Mesothelial cell of epicardium (in vitro differentiated cells): ENCODE data around the gene C1orf216. TPM values are rescaled to one million over a fixed set of nuclear protein-coding genes. Genes with fewer than 3 reads are reported as not detected.

Source experiments
- DNase-seq, 2 experiments: peaks; one replicate each; pipeline ENCODE4 v3.0.0; 2021; ENCODE audit warnings: low spot score in 2 of 2; ENCODE audit not compliant: unreplicated experiment in 2 of 2
- H3K27ac Mint-ChIP-seq: 2 replicates; pipeline ENCODE4 v1.8.0; 2021; ENCODE audit warnings: mixed read lengths
- H3K27me3 Mint-ChIP-seq: 2 replicates; pipeline ENCODE4 v1.8.0; 2021; ENCODE audit warnings: low read depth, mixed read lengths
- H3K36me3 Mint-ChIP-seq: 2 replicates; pipeline ENCODE4 v1.8.0; 2021; ENCODE audit warnings: mixed read lengths
- H3K4me1 Mint-ChIP-seq: 2 replicates; pipeline ENCODE4 v1.8.0; 2021; ENCODE audit warnings: mixed read lengths
- H3K4me3 Mint-ChIP-seq: 2 replicates; pipeline ENCODE4 v1.8.0; 2021; ENCODE audit warnings: mild to moderate bottlenecking, moderate library complexity, mixed read lengths
- H3K9me3 Mint-ChIP-seq: 2 replicates; pipeline ENCODE4 v1.8.0; 2021; ENCODE audit warnings: mixed read lengths
- total RNA-seq: library from RNA; stranded (reverse); gene quantifications from 3 replicates; pipeline ENCODE4 v1.2.1, GENCODE V29; 2021
- TF ChIP-seq, protein P1 (sequence below): fragments of 200-600 bp; sonication (generic); IDR thresholded peaks from one replicate; pipeline ENCODE4 v1.5.0; 2021; ENCODE audit warnings: antibody characterized with exemption; ENCODE audit not compliant: unreplicated experiment

Gene C1orf216
- total RNA-seq, 1 donor from 2014 or later, result 11.2 TPM

DNA sequence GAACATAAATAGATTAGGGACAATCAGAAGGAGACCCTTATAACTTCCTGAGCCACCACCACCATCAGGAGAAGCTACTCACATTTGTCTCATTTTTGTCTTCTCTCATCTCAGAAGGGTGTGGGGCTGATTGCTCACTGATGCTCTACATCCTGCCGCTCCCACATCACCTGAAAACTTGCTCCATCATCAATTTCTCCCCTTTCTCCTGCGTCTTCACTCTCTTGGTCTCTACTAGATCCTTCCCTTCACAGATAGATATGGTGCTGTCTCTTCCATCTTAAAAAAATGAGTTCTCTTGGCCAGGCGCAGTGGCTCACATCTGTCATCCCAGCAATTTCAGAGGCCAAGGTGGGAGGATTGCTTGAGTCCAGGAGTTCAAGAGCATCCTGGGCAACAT is 38.4 kb downstream of the C1orf216 start:
- H3K4me1 Mint-ChIP-seq, result no peaks in the 10 kb centered on the region
- peaks cover 53% of the 10 kb centered on the region for H3K27me3 Mint-ChIP-seq
- TF ChIP-seq, protein P1, sequence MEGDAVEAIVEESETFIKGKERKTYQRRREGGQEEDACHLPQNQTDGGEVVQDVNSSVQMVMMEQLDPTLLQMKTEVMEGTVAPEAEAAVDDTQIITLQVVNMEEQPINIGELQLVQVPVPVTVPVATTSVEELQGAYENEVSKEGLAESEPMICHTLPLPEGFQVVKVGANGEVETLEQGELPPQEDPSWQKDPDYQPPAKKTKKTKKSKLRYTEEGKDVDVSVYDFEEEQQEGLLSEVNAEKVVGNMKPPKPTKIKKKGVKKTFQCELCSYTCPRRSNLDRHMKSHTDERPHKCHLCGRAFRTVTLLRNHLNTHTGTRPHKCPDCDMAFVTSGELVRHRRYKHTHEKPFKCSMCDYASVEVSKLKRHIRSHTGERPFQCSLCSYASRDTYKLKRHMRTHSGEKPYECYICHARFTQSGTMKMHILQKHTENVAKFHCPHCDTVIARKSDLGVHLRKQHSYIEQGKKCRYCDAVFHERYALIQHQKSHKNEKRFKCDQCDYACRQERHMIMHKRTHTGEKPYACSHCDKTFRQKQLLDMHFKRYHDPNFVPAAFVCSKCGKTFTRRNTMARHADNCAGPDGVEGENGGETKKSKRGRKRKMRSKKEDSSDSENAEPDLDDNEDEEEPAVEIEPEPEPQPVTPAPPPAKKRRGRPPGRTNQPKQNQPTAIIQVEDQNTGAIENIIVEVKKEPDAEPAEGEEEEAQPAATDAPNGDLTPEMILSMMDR, result no peak
- no peak for DNase-seq
- no peak overlapping the region for H3K27ac Mint-ChIP-seq
- H3K9me3 Mint-ChIP-seq, result no peaks in the 10 kb centered on the region
- no peak overlapping the region for H3K4me3 Mint-ChIP-seq
- H3K36me3 Mint-ChIP-seq, result no peaks in the 10 kb centered on the region

DNA sequence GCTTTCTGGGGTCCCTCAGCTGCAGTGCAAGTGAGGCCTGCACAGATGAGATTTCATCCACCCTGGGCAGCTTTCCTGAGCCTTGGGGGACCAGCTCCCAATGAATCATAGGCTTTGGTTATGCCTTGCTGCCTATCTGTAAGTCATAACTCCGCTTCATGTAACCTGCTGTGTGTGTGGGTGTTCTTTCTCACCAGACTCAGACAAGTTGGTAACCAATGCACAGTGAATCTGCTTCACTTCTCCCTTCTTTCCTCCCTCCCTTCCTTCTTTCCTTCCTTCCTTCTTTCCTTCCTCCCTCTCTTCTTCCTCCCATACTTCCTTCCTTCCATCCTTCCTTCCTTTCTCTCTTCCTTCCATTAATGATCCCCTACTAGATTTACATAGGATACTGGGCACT is 42.9 kb downstream of the C1orf216 start:
- Mint-ChIP-seq H3K4me1 (no peaks in the 10 kb centered on the region), H3K9me3 (no peaks in the 10 kb centered on the region), H3K4me3 (no peak overlapping the region), H3K27ac (no peak overlapping the region), H3K36me3 (no peaks in the 10 kb centered on the region), H3K27me3 (peaks cover 50% of the 10 kb centered on the region)
- no peak for DNase-seq
- TF ChIP-seq, protein P1, result no peak

DNA sequence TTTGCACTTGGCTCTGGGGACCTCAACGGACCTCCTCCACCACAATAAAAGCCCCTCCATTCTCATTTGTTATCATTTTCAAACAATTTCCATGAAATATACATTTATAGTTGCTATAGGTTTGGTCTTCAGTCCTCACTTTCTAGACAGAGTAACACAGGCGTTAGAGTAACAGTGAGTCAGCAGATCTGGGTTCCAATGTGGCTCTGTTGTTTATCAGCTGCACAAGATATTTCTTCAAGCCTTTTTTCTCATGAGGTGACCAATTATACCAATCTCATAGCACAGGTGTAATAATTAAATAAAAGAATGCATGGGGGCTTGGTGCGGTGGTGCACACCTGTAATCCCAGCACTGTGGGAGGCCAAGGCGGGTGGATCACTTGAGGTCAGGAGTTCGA is 44.6 kb downstream of the C1orf216 start:
- no peaks in the 10 kb centered on the region for H3K9me3 Mint-ChIP-seq
- DNase-seq, result no peak
- H3K36me3 Mint-ChIP-seq, result no peaks in the 10 kb centered on the region
- no peak overlapping the region for H3K4me3 Mint-ChIP-seq
- TF ChIP-seq, protein P1, result no peak
- no peak overlapping the region for H3K27ac Mint-ChIP-seq
- no peaks in the 10 kb centered on the region for H3K4me1 Mint-ChIP-seq
- peaks cover 47% of the 10 kb centered on the region for H3K27me3 Mint-ChIP-seq

DNA sequence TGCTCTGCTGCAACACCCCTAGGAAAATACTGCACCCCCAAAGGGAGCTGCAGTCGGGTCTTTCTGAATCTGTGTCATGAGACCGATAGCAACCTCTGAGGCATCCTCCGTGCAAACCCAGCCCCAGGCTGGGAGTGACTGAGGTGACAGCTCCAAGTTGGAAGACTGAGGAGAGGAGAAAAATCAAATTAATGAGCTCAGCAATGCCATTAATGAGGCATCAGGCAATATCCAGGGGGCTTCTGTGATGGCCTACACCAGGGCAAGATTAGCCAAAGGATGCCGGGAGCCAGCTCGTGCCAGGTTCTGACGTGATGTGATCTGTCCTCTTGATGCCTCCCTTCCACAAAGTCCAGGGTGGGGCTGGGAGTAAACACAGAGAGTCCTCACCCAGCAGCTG is 46.6 kb downstream of the C1orf216 start:
- Mint-ChIP-seq H3K9me3 (no peaks in the 10 kb centered on the region), H3K27ac (no peak overlapping the region), H3K27me3 (peaks cover 50% of the 10 kb centered on the region), H3K36me3 (no peaks in the 10 kb centered on the region), H3K4me3 (no peak overlapping the region), H3K4me1 (no peaks in the 10 kb centered on the region)
- TF ChIP-seq, protein P1, result no peak
- DNase-seq, result no peak

DNA sequence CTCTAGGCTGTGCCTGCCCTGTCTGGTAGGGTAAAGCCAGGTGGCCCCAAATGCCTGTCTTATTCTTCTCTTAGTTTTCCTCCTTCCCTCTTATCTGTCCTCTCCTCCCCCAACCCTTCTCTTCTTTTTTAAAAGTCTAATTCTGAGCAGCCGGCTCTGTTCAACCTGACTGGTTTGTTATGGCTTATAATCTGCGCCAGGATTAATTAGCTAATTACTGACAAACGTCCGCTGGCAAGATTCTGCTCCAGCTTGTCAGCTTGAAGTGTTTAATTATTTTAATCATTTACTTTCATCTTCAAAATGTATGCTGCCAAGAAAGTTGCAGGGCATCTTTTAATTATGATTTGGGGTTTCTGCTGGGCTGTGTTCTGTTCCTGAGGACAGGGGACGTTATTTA is 50.2 kb downstream of the C1orf216 start:
- DNase-seq, result no peak
- H3K4me1 Mint-ChIP-seq, result no peaks in the 10 kb centered on the region
- H3K36me3 Mint-ChIP-seq, result no peaks in the 10 kb centered on the region
- no peak overlapping the region for H3K27ac Mint-ChIP-seq
- no peaks in the 10 kb centered on the region for H3K9me3 Mint-ChIP-seq
- H3K27me3 Mint-ChIP-seq, result peaks cover 50% of the 10 kb centered on the region
- TF ChIP-seq, protein P1, result no peak
- no peak overlapping the region for H3K4me3 Mint-ChIP-seq

DNA sequence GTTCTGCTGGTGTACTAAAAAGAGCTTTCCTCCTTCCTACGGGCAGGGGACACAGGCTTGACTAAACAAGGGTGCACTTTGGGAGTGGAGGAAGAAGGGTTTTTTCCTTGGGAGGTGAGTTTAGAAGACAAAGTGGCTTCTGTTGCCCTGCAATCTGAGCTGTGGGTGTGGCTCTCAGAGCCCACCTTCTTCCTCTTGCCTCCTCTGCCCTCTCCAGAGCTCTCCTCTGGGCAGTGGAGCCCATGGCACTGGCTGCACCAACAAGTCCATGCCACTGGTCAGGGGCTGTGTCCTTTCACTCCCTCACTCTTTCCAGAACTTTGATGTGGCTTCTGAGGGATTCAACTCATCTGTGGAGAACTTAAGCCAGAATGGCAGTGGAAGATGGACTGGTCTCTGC is 51.8 kb downstream of the C1orf216 start:
- Mint-ChIP-seq H3K9me3 (no peaks in the 10 kb centered on the region), H3K27me3 (peaks cover 45% of the 10 kb centered on the region), H3K4me3 (no peak overlapping the region), H3K4me1 (no peaks in the 10 kb centered on the region), H3K36me3 (no peaks in the 10 kb centered on the region), H3K27ac (no peak overlapping the region)
- DNase-seq, result no peak
- TF ChIP-seq, protein P1, result no peak
